ENCODE data around the gene CCL16. TPM values are rescaled to one million over a fixed set of nuclear protein-coding genes. Genes with fewer than 3 reads are reported as not detected.

Gene CCL16
- polyA plus RNA-seq, 1 donor (not counting 4 experiments of a cell fraction or from before 2014, with no cell fraction given): not detected

DNA sequence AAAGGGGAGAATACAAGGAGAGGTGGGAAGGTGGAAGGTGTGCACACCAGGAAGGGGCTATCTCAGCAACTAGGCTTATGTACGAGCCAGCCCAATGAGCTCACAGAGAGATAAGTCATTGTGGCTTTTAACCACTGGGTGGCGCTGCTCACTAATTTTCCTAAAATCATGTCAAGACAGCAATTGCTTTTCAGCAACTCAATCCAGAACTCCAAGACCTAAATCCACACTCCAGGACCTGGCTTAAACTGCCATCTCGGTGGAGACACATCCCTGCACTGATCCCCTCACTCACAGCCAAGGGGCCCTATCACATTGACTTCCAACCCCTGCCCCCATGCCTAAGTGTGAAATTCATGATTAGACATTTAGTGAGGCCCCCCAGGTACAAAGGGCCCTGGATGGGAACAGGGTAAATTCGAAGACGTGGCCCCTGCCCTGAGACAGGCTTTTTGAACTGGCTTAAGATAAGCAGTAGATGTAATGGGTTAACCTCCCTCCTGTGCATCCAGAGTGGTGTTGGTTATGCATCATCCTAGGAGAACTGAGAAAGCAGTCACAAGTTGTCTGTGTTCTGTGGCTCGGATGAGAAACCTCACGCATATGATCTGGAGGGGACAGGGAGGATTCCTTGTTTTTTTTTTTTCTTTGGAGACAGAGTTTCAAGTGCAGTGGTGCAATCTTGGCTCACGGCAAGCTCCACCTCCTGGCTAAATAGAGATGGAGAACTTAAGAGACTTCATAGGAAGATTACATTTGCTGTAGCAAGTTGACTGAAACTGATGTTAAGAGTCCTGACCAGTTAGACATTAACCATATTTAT lies 11.5 kb downstream of the CCL16 start:
- TF ChIP-seq, protein P1, sequence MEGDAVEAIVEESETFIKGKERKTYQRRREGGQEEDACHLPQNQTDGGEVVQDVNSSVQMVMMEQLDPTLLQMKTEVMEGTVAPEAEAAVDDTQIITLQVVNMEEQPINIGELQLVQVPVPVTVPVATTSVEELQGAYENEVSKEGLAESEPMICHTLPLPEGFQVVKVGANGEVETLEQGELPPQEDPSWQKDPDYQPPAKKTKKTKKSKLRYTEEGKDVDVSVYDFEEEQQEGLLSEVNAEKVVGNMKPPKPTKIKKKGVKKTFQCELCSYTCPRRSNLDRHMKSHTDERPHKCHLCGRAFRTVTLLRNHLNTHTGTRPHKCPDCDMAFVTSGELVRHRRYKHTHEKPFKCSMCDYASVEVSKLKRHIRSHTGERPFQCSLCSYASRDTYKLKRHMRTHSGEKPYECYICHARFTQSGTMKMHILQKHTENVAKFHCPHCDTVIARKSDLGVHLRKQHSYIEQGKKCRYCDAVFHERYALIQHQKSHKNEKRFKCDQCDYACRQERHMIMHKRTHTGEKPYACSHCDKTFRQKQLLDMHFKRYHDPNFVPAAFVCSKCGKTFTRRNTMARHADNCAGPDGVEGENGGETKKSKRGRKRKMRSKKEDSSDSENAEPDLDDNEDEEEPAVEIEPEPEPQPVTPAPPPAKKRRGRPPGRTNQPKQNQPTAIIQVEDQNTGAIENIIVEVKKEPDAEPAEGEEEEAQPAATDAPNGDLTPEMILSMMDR (optimal IDR thresholded peaks at IDR 0.05 in 1 of 3, IDR thresholded peaks at IDR 0.05 in 1 of 3, conservative IDR thresholded peaks at IDR 0.05 in 1 of 3; ENCODE audit: extremely low read depth in 1 of 3, insufficient read depth in 2 of 3, low read length in 3 of 3): peak; percentile 77 to 81 (median 80)
- TF ChIP-seq EZH2 (IDR thresholded peaks at IDR 0.05; ENCODE audit: low read length): no peak
- FAIRE-seq: no peak

DNA sequence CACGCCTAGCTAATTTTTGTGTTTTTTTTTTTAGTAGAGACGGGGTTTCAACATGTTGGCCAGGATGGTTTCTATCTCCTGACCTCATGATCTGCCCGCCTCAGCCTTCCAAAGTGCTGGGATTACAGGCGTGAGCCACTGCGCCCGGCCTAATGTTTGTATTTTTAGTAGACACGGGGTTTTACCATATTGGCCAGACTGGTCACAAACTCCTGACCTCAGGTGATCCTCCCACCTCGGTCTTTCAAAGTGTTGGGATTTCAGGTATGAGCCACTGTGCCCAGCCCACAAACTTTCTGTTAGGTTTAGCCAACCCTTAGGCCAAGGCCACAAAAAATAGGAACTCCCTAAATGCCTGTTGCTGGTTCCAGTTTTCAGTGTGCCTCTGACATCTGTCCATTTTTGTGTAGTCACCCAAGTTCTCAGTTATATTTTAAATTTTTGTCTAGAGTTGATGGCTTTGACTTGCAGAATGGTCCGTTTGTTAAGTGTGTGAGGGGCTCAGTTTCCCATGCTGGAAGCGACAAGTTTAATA lies 12.7 kb downstream of the CCL16 start:
- H4K20me1 ChIP-seq (ENCODE audit: control insufficient read depth, extremely low read depth, insufficient read depth, low read length): no peaks in the 10 kb centered on the region
- DNase-seq (ENCODE audit: low read depth, low spot score) (no peak), FAIRE-seq (no peak)
- H3K4me1 ChIP-seq (ENCODE audit: control insufficient read depth, extremely low read depth, insufficient read depth, low read length): peaks cover 8% of the 10 kb centered on the region
- no peak overlapping the region for H3K4me3 ChIP-seq (ENCODE audit: control insufficient read depth in 2 of 3, extremely low read depth in 1 of 3, insufficient read depth in 2 of 3, low read depth in 1 of 3, low read length in 3 of 3)
- H3K9me3 ChIP-seq (ENCODE audit: control insufficient read depth, low read depth, low read length): no peaks in the 10 kb centered on the region
- no peaks in the 10 kb centered on the region for H3K36me3 ChIP-seq (ENCODE audit: control insufficient read depth in 2 of 2, extremely low read depth in 1 of 2, insufficient read depth in 2 of 2, low read length in 2 of 2)
- TF ChIP-seq EZH2 (IDR thresholded peaks at IDR 0.05; ENCODE audit: low read length): no peak
- TF ChIP-seq, protein P1 (optimal IDR thresholded peaks at IDR 0.05 in 1 of 3, IDR thresholded peaks at IDR 0.05 in 1 of 3, conservative IDR thresholded peaks at IDR 0.05 in 1 of 3; ENCODE audit: extremely low read depth in 1 of 3, insufficient read depth in 2 of 3, low read length in 3 of 3): no peak
- no peak overlapping the region for H2AFZ ChIP-seq (ENCODE audit: control insufficient read depth, low read length)
- H3K9me1 ChIP-seq (ENCODE audit: control insufficient read depth, extremely low read depth, insufficient read depth, low read length): no peaks in the 10 kb centered on the region
- H3K9ac ChIP-seq (ENCODE audit: control insufficient read depth, extremely low read depth, insufficient read depth, low read length): no peak overlapping the region
- no peaks in the 10 kb centered on the region for H3K79me2 ChIP-seq (ENCODE audit: control insufficient read depth, insufficient read depth, low read length)
- H3K27me3 ChIP-seq (ENCODE audit: control insufficient read depth, extremely low read depth, insufficient read depth, low read length): no peaks in the 10 kb centered on the region
- dilution Hi-C loops (cut with MboI; ENCODE audit: extremely low pct_ligation_motif_present, low sequenced_read_pairs): no loop called here
- H3K4me2 ChIP-seq (ENCODE audit: control insufficient read depth, extremely low read depth, insufficient read depth, low read depth, low read length): no peak overlapping the region
- no peak overlapping the region for H3K27ac ChIP-seq (ENCODE audit: control insufficient read depth, insufficient read depth, low read length)

More for the DNA sequence above, 11.5 kb downstream of the CCL16 start:
- H2AFZ ChIP-seq (ENCODE audit: control insufficient read depth, low read length): no peak overlapping the region
- H3K79me2 ChIP-seq (ENCODE audit: control insufficient read depth, insufficient read depth, low read length): no peaks in the 10 kb centered on the region
- peaks cover 18% of the 10 kb centered on the region for H3K4me1 ChIP-seq (ENCODE audit: control insufficient read depth, extremely low read depth, insufficient read depth, low read length)
- no peaks in the 10 kb centered on the region for H3K9me3 ChIP-seq (ENCODE audit: control insufficient read depth, low read depth, low read length)
- H3K4me3 ChIP-seq (ENCODE audit: control insufficient read depth in 2 of 3, extremely low read depth in 1 of 3, insufficient read depth in 2 of 3, low read depth in 1 of 3, low read length in 3 of 3): no peak overlapping the region
- H3K27me3 ChIP-seq (ENCODE audit: control insufficient read depth, extremely low read depth, insufficient read depth, low read length): no peaks in the 10 kb centered on the region
- no peak overlapping the region for H3K4me2 ChIP-seq (ENCODE audit: control insufficient read depth, extremely low read depth, insufficient read depth, low read depth, low read length)
- no peak overlapping the region for H3K9ac ChIP-seq (ENCODE audit: control insufficient read depth, extremely low read depth, insufficient read depth, low read length)
- H3K9me1 ChIP-seq (ENCODE audit: control insufficient read depth, extremely low read depth, insufficient read depth, low read length): no peaks in the 10 kb centered on the region
- no peaks in the 10 kb centered on the region for H3K36me3 ChIP-seq (ENCODE audit: control insufficient read depth in 2 of 2, extremely low read depth in 1 of 2, insufficient read depth in 2 of 2, low read length in 2 of 2)
- no peaks in the 10 kb centered on the region for H4K20me1 ChIP-seq (ENCODE audit: control insufficient read depth, extremely low read depth, insufficient read depth, low read length)
- no peak overlapping the region for H3K27ac ChIP-seq (ENCODE audit: control insufficient read depth, insufficient read depth, low read length)
- dilution Hi-C loops (cut with MboI; ENCODE audit: extremely low pct_ligation_motif_present, low sequenced_read_pairs): no loop called here
- DNase-seq (ENCODE audit: low read depth, low spot score): peak; percentile 19

All from keratinocyte (primary cell).